Central memory CD4-positive, alpha-beta T cell (primary cell): ENCODE data around the gene CHAT.
"Not testable (repeated sequence)": the region's sequence is repeated elsewhere in the genome, so short reads cannot be mapped to it uniquely, and the experiment has no call there.

Experiments used
- DNase-seq: peaks from one replicate; pipeline ENCODE4 v3.0.0; 2022

CHAT gene

DNA sequence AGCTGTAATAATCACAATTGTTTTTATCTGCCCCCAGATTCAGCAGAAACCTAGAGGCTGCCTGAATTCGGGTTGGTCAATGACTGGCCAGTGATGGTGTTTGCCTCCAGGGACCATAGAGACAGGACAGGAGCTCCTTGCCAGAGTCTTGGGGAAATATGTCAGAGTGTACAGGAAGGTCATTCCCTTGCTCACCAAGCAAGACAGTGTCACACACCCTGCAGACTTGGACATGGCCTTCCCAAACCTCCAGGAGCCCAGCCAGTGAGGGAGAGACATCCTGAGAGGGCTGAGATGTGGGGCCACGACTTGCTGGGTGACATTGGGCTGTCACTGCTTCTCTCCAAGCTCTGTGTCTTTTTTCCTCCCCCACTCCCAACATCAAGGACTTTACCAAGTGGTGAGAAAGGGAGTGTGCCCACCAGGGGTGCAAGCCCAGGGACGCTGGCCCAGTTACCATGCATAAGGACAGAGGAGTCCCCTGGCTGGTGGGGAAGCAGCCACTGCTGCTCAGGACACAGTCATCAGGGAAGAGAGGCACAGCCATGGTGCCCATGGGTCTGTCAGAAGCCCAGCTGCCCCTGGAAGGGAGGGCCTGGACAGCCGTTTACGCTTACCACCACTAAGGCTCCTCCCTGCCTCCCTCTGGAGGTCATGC is 40.3 kb downstream of the CHAT start:
- DNase-seq: no peak

DNA sequence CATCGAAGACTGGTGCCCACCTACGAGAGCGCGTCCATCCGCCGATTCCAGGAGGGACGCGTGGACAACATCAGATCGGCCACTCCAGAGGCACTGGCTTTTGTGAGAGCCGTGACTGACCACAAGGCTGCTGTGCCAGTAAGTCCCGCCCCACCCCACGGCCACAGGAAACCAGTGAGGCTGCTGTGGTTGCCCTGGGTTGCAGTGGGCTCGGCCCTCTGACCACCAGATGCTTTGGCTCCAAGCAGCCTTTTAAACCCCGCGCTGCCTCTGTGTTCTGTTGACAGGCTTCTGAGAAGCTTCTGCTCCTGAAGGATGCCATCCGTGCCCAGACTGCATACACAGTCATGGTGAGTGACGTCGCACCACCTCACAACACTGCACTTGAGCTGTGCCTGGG is 41.3 kb downstream of the CHAT start:
- no peak for DNase-seq

DNA sequence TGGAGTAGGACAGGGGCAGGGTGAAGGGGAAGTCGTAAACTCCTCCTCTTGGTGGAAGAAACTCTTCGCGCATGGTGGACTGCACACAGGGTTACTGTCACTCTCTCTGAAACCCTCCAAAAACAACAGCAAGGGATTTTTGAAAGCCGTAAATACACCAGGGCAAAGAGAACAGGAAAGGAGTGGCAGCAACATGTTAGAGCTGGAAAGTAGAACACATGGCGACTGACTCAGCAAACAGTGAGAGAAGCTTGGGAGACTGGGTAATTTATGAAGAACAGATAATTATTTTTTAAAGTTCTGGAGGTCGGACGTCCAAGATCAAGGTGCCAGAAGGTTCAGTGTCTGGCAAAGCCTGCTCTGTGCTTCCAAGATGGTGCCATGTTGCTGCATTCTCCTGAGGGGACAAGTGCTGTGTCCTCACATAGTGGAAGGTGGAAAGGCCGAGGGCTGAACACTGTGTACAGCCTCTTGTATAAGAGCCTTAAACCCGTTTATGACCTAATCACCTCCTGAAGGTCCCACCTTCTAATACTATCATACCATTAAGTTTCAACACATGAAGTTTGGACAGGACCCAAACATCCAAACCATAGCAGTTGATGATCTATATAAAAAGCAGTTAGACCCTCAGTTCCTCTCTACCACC is 43.1 kb downstream of the CHAT start:
- DNase-seq: no peak

DNA sequence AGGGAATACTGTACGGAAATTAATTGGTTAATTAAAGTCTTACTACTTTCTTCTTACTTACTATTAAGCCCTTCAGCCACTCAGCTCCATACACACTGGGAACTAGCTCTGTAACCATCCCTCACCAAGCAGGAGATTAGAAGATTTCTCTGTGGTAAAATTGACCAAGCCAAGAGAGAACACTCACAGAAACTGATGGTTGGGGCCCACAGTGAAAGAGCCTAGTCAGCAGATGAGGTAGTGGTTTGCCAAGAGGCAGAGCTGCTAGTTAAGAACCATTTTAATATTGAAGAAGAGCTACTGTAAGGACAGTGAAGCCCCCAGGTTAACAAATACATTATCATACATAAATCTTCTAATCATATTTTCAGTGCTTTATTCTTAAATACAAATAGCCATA is 43.8 kb downstream of the CHAT start:
- DNase-seq: no peak

DNA sequence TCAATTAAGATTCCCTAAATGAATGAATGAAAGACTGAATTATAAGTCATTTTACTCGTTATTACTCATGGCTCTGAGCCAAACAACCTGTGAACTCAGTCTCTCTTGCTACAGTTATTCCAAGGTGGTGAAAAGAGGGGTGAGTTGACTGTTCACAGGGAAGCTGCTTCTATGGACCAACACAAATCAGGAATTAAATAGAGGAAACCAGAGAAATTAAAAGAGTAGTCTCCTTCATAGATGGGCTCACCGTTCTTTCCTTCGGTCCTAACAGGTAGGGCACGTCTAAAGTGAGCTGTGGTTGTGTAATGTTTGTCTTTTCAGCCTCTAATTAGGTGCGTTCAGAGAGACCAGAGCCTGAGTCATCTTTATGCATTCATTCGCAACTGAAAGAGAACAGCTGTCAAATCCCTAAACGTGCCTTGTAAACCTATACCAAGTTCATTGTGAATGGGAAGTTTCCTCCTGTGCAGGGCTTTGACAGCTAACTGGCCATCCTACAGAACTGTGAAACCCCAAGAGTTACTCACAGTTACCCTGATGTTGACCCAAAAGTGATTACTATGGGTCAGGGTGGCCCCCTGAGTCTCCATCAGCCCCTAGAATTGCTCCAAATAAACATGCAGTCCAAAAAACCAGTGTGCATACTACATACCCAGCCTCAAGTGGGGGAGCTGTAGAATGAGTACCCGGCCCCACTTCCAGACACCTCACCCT is 47.5 kb downstream of the CHAT start:
- DNase-seq: no peak

DNA sequence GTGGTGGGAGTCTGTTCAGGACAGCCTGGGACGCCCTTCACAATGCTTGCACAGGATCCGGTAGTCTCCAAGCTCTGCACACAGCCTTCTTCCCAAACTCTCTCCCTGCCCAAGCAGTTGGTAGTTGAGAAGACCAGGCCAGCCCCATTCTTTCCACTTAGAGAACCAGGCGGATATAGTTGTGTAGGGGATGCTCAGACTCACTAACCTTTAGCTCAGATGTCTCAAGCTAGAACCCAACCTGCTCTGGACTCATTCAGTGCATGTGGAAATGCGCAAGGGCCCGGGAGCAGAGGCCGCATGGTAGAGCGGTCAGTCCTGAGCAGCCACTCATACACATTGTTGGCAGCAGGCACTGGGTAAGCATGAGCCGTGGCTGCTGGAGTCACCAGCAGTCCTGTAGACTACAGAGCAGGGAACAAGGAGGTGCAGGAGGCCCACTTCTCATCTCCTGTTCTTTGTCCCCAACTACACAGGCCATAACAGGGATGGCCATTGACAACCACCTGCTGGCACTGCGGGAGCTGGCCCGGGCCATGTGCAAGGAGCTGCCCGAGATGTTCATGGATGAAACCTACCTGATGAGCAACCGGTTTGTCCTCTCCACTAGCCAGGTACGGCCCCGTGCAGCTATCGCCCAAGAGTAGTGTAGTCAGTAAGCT is 48.5 kb downstream of the CHAT start:
- no peak for DNase-seq

DNA sequence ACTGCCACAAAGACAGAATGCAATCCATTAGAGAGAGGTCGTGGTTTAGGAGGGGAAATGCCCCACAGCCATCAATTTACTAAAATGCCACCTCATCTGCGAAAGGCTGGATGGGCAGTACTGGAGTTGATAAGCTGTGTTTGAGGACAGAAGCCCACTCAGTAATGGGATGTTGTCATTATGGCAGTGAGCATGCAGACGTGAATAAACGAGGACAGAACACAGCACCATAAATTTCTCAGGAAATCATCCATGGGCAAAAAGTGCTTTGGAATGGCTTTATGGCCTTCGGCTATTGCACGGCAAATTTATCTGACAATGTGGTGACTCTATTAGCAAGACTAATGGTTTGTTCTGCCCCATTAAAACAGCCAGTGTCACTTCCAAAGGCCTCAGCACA is 49.8 kb downstream of the CHAT start:
- DNase-seq: no peak

DNA sequence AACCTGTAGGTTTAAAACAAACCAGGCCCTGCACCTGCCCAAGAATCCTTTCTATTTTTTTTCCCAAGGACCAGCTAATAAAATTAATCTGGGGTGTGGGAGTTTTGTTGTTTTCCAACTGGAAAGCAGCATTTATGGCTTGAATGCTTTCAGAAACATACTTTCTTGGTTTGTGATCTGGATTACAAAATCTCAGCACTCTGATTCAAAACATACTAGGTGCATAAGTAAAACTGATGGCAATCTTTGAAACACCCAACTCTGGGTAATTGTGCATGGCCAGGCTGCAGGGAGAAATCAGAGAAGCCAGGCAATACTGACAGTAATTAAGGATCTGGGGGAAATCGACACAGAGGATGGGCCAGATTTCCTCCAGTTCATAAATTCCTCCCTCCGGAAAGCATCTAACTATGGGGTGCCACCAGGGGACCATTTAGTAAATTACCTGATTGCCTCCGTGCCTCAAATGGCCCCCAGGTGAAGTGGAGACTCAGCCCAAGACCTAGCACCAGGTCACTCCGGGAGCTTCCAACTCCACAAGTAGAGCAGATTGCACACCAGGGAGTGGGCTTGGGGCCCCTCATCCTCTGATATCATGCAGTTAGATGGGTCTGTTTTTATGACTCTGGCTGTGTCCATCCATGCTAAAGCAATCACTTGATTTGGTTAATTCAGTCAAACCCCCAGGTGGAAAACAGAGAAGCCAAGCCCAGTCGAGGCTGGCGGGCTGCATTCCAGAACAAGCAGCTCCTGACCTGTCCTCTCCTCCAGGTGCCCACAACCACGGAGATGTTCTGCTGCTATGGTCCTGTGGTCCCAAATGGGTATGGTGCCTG is 50.4 kb downstream of the CHAT start:
- DNase-seq: no peak

DNA sequence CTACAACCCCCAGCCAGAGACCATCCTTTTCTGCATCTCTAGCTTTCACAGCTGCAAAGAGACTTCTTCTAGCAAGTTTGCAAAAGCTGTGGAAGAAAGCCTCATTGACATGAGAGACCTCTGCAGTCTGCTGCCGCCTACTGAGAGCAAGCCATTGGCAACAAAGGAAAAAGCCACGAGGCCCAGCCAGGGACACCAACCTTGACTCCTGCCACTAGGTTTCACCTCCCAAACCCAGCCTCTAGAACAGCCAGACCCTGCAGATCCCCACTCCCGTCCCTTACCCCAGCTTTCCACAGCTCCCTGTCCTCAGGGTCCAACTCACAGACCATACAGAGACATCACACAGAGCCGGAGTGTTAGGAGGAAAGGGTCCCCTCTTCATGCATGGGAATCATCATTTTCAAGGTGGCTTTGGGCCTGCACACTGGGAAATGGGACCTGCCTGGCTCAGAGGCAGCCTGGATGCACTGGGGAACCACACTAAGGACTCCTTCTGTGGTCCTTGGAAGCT is 51.1 kb downstream of the CHAT start:
- DNase-seq: no peak

DNA sequence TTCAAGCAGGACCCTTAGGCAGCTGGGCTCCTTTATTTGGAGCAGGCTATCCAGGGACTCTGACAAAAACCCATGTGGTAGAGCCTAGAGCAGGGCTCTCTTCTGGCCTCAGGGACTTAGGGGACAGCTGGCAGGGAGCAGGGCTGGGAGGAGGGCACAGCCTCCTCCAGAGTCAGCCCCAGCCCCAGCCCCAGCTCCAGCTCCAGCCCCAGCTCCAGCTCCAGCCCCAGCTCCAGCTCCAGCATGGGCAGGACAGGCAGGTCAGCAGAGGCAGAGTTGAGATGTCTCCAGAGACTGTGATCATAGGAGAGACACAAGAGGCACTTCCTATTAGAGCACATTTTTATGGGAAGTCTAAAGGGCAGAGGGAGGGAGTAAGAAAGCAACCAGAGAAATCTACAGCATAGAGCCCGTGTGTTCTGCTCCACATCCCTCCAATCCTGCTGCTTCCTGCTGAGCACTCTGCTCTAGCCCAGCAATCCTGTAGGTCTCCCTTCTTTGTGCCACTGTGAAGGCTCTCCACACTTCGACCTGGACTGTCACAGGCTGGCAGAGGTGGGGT is 52.3 kb downstream of the CHAT start:
- no peak for DNase-seq

DNA sequence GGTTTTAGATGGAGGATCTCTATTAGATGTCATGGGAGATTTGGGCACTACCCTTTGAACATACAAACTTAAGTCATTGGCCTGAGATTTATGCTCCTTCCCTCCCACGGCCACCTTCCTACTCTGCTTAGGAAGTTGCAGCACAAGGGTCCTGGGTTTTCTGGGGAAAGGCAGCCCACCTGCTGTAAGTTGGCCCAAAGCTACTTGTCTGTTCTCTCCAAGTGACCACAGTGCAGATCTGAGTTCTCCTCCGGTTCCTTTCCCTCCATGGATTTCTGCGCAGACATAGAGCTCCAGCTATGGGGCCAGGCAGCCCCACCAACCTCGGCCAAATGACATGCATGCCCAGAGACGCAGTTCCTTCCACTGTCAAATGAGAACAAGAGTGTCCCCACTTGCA is 52.8 kb downstream of the CHAT start:
- DNase-seq: no peak

DNA sequence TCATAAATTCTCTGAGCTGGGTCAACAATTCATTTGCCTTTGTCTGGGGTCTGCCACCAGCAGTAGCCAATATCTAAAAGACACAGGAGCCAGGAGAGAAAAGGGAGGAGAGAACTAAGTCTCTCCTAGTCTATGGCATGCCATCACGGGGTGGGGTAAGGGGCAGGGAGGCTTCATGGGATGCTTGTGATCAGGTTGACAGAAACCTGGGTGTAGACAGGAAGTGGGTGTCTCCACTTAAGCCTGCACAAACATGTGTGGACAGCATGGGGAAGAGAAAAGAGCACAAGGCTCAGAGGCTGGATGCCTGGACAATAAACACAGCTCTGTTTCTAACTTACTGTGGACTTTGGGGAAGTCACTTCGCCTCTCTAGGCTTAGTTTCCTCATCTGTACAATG is 54.2 kb downstream of the CHAT start:
- no peak for DNase-seq

DNA sequence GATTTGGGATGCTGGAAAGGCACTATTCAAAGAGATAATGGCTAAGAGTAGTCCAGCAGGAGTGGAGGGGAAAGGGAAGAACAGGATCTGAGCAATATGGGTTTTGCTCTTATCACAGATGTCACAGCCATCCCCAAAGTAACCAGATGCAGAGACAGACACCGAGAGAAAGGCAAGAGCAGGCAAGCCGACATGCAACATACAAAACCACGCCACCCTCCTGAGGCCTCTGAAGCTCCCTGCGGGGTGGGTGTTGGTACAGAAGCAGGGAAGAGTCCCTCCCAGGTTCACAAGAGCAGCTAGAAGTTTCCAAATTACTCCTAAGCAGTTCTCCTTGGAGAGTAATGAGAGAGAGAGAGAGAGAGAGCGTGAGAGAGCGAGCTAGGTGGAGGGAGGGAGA is 54.8 kb downstream of the CHAT start:
- no peak for DNase-seq

DNA sequence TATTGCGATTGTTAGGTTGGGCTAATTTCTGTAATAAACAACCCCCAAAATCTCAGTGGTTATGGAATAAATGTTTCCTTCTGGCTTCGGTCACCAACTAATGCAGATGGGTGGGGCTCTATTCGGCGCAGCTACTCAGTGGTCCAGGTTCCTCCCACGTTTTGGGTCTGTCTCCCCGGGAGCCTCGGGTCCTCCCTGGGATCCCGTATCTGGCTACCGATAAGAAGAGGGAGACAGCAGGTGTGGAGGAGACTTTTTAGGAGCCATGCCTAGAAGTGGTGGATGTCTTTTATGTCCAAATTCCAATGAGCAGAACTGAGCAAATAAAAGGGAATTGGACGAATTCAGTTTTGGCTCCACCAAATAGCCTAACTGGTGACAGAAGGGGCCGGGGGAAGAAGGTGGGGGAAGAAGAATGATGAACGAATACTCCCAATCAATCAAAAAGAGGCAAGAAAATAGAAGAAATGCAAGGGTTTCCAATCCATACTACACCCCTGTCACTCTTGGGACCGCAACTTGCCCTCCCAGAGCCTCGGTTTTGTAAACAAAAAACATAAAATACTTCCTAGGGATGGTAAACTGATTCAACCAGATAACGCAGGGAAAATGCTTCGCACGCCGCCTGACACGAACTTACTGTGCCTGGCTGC is 65.1 kb downstream of the CHAT start:
- no peak for DNase-seq

DNA sequence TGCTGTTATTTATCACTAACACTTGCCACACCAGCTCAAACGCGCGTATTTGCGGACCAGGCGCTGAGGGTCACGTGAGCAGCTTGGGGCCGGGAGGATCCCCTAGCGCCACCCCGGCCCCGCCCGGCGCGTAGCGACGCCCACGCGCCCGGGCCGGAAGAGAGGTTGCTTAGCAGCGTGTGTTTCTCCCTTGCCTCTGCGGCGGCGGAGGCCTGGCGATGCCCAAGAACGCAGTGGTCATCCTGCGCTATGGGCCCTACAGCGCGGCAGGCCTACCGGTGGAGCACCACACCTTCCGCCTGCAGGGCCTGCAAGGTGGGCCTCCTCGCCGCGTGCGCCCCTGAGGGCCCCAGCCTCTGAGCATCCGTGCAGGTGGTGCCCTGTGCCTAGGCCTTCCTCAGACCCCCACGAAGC is 65.7 kb downstream of the CHAT start, which contains the start of gene C10orf53:
Gene C10orf53, plus strand, starts transcription at position 172 of the 414 bp plus-strand sequence. Its CDS starts 47 bp downstream, at position 219.
- DNase-seq: no peak

DNA sequence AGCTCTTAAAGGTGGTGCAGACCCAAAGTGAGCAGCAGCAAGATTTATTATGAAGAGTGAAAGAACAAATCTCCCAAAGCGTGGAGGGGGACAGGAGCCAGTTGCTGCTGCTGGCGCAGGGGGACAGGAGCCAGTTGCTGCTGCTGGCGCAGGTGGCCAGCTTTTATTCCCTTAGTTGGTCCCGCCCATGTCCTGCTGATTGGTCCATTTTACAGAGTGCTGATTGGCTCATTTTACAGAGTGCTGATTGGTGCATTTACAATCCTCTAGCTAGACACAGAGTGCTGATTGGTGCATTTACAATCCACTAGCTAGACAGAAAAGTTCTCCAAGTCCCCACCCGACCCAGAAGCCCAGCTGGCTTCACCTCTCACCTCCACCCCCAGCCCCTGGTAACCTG is 68.6 kb downstream of the CHAT start:
- DNase-seq: not testable (repeated sequence)

DNA sequence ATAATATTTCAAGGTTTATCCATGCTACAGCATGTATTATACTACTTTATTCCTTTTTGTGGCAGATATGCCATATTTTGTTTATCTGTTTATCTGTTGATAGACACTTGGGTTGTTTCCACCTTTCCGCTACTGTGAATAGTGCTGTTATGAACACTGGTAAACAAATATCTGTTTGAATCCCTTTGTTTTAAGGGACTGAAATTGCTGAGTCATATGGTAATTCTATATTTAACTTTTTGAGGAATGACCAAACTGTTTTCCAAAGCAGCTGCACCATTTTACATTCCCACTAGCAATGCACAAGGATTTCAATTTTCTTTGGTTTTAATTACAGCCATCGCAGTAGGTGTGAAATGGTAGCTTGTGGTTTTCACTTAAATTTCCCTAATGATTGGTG is 69.0 kb downstream of the CHAT start:
- DNase-seq: no peak

DNA sequence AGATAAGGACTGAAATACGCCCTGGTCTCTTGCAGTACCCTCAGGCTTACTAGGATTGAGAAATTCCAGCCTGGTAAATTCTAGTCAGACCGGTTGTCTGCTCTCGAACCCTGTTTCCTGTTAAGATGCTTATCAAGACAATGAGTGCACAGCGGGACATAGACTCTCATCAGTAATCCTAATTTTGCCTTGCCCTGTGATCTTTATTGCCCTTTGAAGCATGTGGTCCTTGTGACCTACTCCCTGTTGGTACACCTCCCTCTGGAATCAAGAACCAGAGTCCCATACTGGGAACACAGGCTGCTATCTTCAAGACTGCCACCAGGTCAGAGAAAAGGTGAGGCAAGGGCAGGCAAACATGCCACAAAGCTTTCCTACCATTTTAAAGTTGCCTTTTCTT is 72.8 kb downstream of the CHAT start:
- no peak for DNase-seq

DNA sequence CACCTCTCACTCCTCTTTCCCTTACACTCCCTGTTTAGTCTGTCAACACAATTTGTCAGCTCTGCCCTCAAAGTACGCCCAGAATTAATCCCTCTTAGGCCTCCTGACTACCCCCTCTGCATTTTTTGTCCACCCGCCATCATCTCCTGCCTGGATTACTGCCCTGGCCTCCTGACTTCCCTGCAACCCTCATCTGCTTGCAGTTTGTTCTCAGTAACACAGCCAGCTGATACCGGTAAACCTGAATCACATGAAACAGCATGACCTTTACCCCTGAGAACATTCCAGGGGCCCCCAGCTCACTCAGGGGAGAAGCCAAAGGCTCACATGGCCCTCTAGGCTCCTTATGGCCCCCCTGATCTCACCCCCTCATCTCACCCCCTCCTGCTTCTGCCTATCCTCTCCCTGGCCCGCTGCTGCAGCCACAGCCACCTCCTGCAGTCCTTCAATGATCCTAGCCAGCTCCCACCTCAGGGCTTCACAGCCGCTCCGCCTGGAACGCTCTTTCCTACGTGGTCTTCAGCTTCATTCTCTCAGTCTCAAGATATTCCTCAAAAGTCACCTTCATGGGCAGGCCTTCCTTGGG is 74.5 kb downstream of the CHAT start:
- no peak for DNase-seq

DNA sequence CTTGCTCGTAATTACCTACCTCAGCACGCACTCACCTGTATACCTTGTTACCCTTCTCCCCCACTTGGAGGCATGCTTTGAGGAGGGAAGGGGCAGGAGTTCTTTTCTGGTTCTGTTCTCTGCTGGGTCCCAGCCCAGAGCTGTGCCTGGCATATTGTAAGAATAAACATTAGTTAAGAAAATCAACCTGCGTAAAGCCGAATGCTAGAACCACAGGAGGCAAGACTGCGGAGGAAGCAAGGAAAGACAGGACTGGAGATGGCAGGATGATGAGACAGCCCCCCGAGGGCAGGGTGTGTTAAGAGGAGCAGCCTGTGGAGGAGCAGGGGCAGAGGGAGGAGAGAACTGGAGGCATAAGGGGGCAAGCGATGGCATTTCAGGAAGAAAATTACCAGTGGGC is 75.1 kb downstream of the CHAT start:
- DNase-seq: no peak

DNA sequence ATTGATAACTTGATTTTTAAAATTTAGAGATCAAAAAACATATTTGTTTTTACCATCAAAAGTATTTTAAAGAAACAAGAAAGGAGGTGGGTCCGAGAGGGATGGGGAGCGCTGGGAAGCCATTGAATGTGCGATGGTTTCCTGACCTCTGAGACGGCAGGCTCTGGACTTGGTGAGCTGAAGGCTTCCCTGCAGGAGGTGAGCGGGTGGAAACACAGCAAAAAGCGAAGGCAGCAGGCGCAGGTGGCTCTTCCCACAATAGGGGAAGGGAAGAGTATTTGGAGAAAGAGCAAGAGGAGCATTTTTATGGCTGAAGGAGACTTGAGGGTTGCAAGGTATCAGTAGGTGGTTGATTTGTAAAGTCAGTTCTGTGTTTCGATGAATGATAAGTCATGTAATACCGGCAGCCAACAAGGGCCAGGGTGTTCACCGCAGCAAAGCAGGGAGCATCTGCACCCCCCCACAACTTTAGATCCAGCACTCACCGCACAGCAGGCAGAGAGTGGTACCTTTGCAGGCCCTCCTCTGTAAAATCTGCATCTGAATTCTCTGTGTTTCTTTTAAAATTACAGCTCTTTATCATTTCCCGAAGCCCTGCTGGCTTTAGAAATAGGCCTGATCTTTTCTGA is 76.2 kb downstream of the CHAT start:
- no peak for DNase-seq
